Mesendoderm (in vitro differentiated cells): ENCODE data around the gene KDSR.

Experiments used
- DNase-seq: peaks from one replicate; pipeline ENCODE4 v3.0.0; 2013
- H2AK5ac ChIP-seq: 2 replicates; pipeline ENCODE4 v1.6.1; 2013; ENCODE audit warnings: low read length, inconsistent platforms
- H2BK120ac ChIP-seq: 2 replicates; pipeline ENCODE4 v1.6.1; 2013; ENCODE audit warnings: low read depth, mild to moderate bottlenecking, low read length, moderate library complexity, mixed read lengths
- H2BK15ac ChIP-seq: replicated peaks from 2 replicates; pipeline ENCODE4 v1.6.1; 2013; ENCODE audit warnings: low read depth, mild to moderate bottlenecking, moderate library complexity
- H2BK5ac ChIP-seq: 2 replicates; pipeline ENCODE4 v1.6.1; 2013; ENCODE audit warnings: low read length, inconsistent platforms
- H3K18ac ChIP-seq: 2 replicates; pipeline ENCODE4 v1.6.1; 2013; ENCODE audit warnings: mild to moderate bottlenecking, low read length, mixed read lengths
- H3K23ac ChIP-seq: one replicate; pipeline ENCODE4 v1.6.1; 2013; ENCODE audit warnings: low read length
- H3K27ac ChIP-seq: 2 replicates; pipeline ENCODE4 v1.5.1; 2013; ENCODE audit warnings: low read depth, mild to moderate bottlenecking, inconsistent platforms, low read length, moderate library complexity
- H3K27me3 ChIP-seq: 2 replicates; pipeline ENCODE4 v1.6.1; 2013; ENCODE audit warnings: low read length, control low read depth, mild to moderate bottlenecking, inconsistent platforms; ENCODE audit not compliant: insufficient read depth, poor library complexity
- H3K36me3 ChIP-seq: 2 replicates; pipeline ENCODE4 v1.6.1; 2013; ENCODE audit warnings: low read length, inconsistent platforms; ENCODE audit not compliant: control insufficient read depth, insufficient read depth
- H3K4ac ChIP-seq: one replicate; pipeline ENCODE4 v1.6.1; 2013; ENCODE audit warnings: low read depth, mild to moderate bottlenecking, low read length, moderate library complexity
- H3K4me1 ChIP-seq: 2 replicates; pipeline ENCODE4 v1.6.1; 2013; ENCODE audit warnings: low read depth, low read length, inconsistent platforms; ENCODE audit not compliant: control insufficient read depth
- H3K4me2 ChIP-seq: 2 replicates; pipeline ENCODE4 v1.6.1; 2013; ENCODE audit warnings: low read length
- H3K4me3 ChIP-seq: 2 replicates; pipeline ENCODE4 v1.5.1; 2013; ENCODE audit warnings: mild to moderate bottlenecking, low read length
- H3K56ac ChIP-seq: one replicate; pipeline ENCODE4 v1.6.1; 2013; ENCODE audit warnings: low read length
- H3K79me1 ChIP-seq: 2 replicates; pipeline ENCODE4 v1.6.1; 2013; ENCODE audit warnings: low read length, inconsistent platforms
- H3K79me2 ChIP-seq: 2 replicates; pipeline ENCODE4 v1.6.1; 2013; ENCODE audit warnings: mild to moderate bottlenecking, low read length; ENCODE audit not compliant: control insufficient read depth, insufficient read depth
- H3K9ac ChIP-seq: 2 replicates; pipeline ENCODE4 v1.6.1; 2013; ENCODE audit warnings: low read length, inconsistent platforms
- H4K5ac ChIP-seq: one replicate; pipeline ENCODE4 v1.6.1; 2013; ENCODE audit warnings: low read length
- H4K8ac ChIP-seq: one replicate; pipeline ENCODE4 v1.6.1; 2013; ENCODE audit warnings: low read depth, mild to moderate bottlenecking, control low read depth, low read length, moderate library complexity
- WGBS: extraction: QIAGEN DNeasy Blood & Tissue Kit; methylation state at CpG from one replicate; pipeline ENCODE4 v1.1.7; 2013; ENCODE audit warnings: low lambda C conversion rate, missing lambda C conversion rate; ENCODE audit not compliant: insufficient coverage; ENCODE audit errors: extremely low coverage; 5-methylcytosine and 5-hydroxymethylcytosine counted together

The KDSR gene

DNA sequence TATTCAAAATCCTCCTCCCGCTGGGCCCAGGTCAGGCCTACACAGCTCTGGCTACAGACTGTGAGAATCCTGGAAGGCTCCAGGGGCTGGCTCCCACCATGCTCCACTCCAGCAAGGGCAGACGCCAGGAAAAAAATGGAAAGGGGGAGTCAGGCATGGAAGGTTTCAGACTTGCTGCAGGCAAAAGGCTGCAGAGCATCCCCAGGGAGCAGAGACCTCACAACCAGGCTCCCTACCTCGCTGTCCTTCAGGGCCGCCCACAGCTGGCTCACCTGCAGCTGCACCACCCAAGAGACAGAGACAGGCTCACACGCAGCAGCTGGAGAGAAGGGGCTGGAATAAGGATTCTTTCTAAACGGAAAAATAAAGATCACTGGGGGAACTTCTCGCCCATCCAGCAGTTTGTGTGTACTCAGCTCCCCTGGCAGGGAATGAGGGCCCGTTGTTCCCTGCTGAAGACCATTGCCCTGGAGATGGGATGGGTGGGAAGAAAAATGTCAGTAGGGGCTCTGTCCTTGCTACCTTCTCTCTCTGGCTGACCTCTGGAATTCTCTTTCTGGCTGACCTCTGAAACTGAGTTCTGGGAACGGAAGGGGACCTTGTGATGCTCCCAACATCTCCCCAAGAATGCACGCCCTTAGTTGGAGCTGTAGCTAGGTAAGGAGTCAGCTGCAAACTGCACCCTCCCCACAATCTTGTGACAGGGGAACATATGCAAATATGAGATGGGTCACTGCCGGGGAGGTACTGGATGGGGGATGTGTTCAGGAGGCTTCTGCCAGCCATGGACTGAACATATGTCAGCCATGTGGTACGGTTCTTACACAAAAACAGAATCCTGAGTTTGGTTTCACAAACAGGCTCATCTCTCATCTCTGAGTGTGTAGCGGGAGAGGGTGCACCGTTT, 81.9 kb downstream of the KDSR start:
- no peak overlapping the region for H3K18ac ChIP-seq
- no peaks in the 10 kb centered on the region for H3K79me1 ChIP-seq
- no peak overlapping the region for H2AK5ac ChIP-seq
- peaks cover under 1% of the 10 kb centered on the region for H3K4me1 ChIP-seq
- H3K79me2 ChIP-seq: no peaks in the 10 kb centered on the region
- H4K8ac ChIP-seq: no peak overlapping the region
- H4K5ac ChIP-seq: no peak overlapping the region
- no CpG with 5 or more reads among the region's 14 CpGs for WGBS
- H3K23ac ChIP-seq: no peak overlapping the region
- no peak overlapping the region for H2BK15ac ChIP-seq
- no peak overlapping the region for H3K4me2 ChIP-seq
- no peak overlapping the region for H2BK120ac ChIP-seq
- H3K56ac ChIP-seq: no peak overlapping the region
- H3K9ac ChIP-seq: no peak overlapping the region
- H3K4me3 ChIP-seq: no peak overlapping the region
- H2BK5ac ChIP-seq: no peak overlapping the region
- no peak overlapping the region for H3K4ac ChIP-seq
- no peak for DNase-seq
- H3K36me3 ChIP-seq: no peaks in the 10 kb centered on the region
- H3K27me3 ChIP-seq: no peaks in the 10 kb centered on the region
- H3K27ac ChIP-seq: no peak overlapping the region

DNA sequence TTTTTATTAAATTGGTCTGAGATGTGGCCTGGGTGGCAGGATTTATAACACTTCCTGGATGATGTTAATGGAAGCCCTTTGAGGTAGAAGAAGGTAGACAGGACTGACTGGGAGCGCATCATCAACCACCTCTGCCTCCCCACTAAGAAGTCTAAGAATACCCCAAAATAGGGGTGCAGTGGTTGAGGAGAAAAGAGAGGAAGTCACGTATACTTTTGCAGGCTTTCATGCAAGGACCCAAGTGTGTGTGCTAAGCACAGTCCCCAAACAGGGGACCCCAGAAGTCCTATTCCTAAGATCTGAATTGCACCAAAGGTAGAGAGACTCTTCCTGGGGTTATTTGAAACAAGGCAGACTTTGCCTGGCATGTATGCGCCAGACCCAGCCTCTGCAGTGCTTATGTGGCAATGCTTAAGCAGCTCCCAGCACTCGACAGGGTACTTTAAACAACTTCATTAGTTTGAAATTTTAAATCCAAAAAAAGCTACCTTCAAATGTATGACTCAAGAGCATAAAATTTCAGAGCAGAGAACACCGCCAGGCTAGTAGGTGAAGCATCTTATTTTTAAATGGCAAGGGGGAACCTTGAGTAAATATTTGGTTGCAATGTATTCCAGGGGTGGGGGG, 82.7 kb downstream of the KDSR start:
- no peak overlapping the region for H4K8ac ChIP-seq
- no peak overlapping the region for H2BK15ac ChIP-seq
- no peaks in the 10 kb centered on the region for H3K36me3 ChIP-seq
- H2AK5ac ChIP-seq: no peak overlapping the region
- no peaks in the 10 kb centered on the region for H3K4me1 ChIP-seq
- H3K27ac ChIP-seq: no peak overlapping the region
- no peak overlapping the region for H3K4ac ChIP-seq
- H3K4me2 ChIP-seq: no peak overlapping the region
- no peaks in the 10 kb centered on the region for H3K27me3 ChIP-seq
- no peaks in the 10 kb centered on the region for H3K79me1 ChIP-seq
- H3K4me3 ChIP-seq: no peak overlapping the region
- H3K23ac ChIP-seq: no peak overlapping the region
- H3K9ac ChIP-seq: no peak overlapping the region
- H4K5ac ChIP-seq: no peak overlapping the region
- no peak overlapping the region for H3K56ac ChIP-seq
- H2BK5ac ChIP-seq: no peak overlapping the region
- no peaks in the 10 kb centered on the region for H3K79me2 ChIP-seq
- no peak overlapping the region for H2BK120ac ChIP-seq
- H3K18ac ChIP-seq: peak overlapping the region; percentile 39
- no peak for DNase-seq
- no CpG with 5 or more reads among the region's 5 CpGs for WGBS

DNA sequence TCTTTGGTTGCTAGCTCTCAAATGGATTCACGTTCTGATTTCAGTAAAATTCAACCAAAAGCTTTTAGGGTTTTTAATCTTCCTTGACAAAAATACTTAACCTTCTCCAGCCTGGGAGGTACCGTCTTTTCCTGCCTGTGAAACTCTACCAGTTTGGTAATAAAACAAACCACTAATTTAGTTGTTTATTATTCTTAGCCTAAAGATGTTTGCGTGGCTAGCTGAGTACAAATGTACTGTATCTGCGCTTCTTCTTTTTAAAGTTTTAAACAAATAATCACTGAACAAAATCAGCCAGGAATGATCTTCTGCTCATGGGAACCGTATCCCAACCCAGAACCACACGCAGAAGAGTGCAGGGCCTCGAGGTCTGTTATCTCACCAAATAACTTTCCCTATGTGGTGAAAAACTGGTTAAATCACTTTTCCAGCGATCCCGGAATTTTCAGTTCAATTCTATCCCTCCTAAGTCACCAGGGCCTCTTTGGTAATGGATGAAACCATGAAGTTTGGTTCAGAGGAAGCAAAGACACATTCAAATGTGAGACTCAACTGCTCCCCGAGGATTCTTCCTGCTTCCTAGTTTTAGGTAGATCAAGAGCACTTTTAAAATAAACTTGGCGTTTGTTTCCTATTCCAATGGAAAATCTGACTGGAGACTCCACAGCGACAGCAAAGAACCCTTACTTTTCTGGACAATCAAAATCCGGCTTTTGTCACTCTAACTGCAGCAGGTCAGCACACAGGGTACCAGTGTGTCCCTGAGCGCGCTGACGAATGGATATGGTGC, 83.5 kb downstream of the KDSR start:
- H4K8ac ChIP-seq: no peak overlapping the region
- H3K56ac ChIP-seq: no peak overlapping the region
- DNase-seq: no peak
- H2BK15ac ChIP-seq: no peak overlapping the region
- H3K27me3 ChIP-seq: no peaks in the 10 kb centered on the region
- H3K4me2 ChIP-seq: no peak overlapping the region
- H3K23ac ChIP-seq: no peak overlapping the region
- H3K27ac ChIP-seq: no peak overlapping the region
- H2BK5ac ChIP-seq: no peak overlapping the region
- H3K36me3 ChIP-seq: no peaks in the 10 kb centered on the region
- no peaks in the 10 kb centered on the region for H3K4me1 ChIP-seq
- no peaks in the 10 kb centered on the region for H3K79me2 ChIP-seq
- no CpG with 5 or more reads among the region's 16 CpGs for WGBS
- no peak overlapping the region for H2BK120ac ChIP-seq
- no peak overlapping the region for H3K9ac ChIP-seq
- H3K4ac ChIP-seq: no peak overlapping the region
- peak overlapping the region; percentile 39 for H3K18ac ChIP-seq
- H3K4me3 ChIP-seq: no peak overlapping the region
- no peak overlapping the region for H2AK5ac ChIP-seq
- no peaks in the 10 kb centered on the region for H3K79me1 ChIP-seq
- H4K5ac ChIP-seq: no peak overlapping the region

DNA sequence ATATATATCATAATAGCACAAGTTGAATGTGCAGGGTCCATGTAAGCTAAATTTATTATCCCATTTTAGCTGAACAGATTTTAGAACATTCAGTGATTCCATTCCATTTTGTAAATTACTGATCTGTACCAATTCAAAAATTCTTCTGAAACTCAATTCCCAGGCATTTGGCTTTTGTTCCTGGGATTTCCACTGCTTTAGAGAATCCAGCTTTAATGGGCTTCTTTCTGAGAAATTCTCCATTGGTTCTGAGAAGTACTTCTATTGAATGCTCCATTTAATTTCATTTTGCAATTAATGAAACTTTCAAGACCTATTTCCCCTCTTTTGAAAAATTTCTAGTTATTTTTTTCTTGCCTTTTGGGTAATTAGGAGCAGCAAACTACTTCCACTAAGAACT, 84.2 kb downstream of the KDSR start:
- no peak overlapping the region for H3K56ac ChIP-seq
- no peaks in the 10 kb centered on the region for H3K36me3 ChIP-seq
- H2BK15ac ChIP-seq: no peak overlapping the region
- no peak overlapping the region for H2BK120ac ChIP-seq
- no peak overlapping the region for H3K9ac ChIP-seq
- H3K4me1 ChIP-seq: no peaks in the 10 kb centered on the region
- no peaks in the 10 kb centered on the region for H3K79me2 ChIP-seq
- no peak overlapping the region for H4K5ac ChIP-seq
- H3K23ac ChIP-seq: no peak overlapping the region
- H3K18ac ChIP-seq: no peak overlapping the region
- no peak overlapping the region for H2AK5ac ChIP-seq
- no peak overlapping the region for H3K27ac ChIP-seq
- no peak overlapping the region for H3K4ac ChIP-seq
- H4K8ac ChIP-seq: no peak overlapping the region
- no peak overlapping the region for H3K4me2 ChIP-seq
- no peak for DNase-seq
- no peaks in the 10 kb centered on the region for H3K27me3 ChIP-seq
- H3K4me3 ChIP-seq: no peak overlapping the region
- H3K79me1 ChIP-seq: no peaks in the 10 kb centered on the region
- H2BK5ac ChIP-seq: no peak overlapping the region
